ENCODE measurements around the gene CLEC6A.

CLEC6A gene

GRCh38 chr12:8466241-8466640 is 10.5 kb downstream of the CLEC6A start:
- H3K4me3 ChIP-seq (ENCODE audit: control insufficient read depth, low read depth, low read length), result no peak overlapping the region
- no peak for DNase-seq (ENCODE audit: low read depth)
- TF ChIP-seq, protein P1, sequence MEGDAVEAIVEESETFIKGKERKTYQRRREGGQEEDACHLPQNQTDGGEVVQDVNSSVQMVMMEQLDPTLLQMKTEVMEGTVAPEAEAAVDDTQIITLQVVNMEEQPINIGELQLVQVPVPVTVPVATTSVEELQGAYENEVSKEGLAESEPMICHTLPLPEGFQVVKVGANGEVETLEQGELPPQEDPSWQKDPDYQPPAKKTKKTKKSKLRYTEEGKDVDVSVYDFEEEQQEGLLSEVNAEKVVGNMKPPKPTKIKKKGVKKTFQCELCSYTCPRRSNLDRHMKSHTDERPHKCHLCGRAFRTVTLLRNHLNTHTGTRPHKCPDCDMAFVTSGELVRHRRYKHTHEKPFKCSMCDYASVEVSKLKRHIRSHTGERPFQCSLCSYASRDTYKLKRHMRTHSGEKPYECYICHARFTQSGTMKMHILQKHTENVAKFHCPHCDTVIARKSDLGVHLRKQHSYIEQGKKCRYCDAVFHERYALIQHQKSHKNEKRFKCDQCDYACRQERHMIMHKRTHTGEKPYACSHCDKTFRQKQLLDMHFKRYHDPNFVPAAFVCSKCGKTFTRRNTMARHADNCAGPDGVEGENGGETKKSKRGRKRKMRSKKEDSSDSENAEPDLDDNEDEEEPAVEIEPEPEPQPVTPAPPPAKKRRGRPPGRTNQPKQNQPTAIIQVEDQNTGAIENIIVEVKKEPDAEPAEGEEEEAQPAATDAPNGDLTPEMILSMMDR (conservative IDR thresholded peaks at IDR 0.05; ENCODE audit: control insufficient read depth, insufficient read depth, low read depth, low read length), result no peak

- TF ChIP-seq, protein P1 (conservative IDR thresholded peaks at IDR 0.05; ENCODE audit: control insufficient read depth, insufficient read depth, low read depth, low read length), result no peak
- DNase-seq (ENCODE audit: low read depth), result no peak
- H3K4me3 ChIP-seq (ENCODE audit: control insufficient read depth, low read depth, low read length), result no peak overlapping the region
Measured at GRCh38 chr12:8471090-8471489, 15.3 kb downstream of the CLEC6A start.

- DNase-seq (ENCODE audit: low read depth), result no peak
- TF ChIP-seq, protein P1 (conservative IDR thresholded peaks at IDR 0.05; ENCODE audit: control insufficient read depth, insufficient read depth, low read depth, low read length), result no peak
- H3K4me3 ChIP-seq (ENCODE audit: control insufficient read depth, low read depth, low read length), result no peak overlapping the region
Measured at GRCh38 chr12:8475508-8476203, 19.9 kb downstream of the CLEC6A start.

DNA sequence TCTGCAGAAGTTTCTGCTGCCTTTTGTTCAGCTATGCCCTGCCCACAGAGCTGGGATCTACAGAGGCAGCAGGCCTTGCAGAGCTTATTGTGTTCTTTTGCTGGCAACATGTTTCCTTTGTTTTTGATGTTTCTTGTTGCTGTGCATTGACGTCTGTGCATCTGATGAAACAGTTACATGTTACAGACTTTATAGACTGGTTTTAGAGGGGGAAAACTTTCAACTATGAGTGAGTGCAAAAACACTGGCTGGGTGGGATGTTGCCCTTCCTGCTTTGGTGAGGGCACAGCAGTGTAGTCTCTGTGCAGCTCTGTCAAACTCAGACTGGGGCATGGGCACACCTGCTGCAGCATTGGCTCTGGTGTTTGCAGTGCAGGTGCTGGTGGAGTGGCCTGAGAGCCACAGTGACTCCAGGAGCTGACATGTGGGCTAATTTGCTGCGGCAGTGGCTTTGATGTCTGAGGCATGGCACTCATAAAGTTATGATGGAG is 26.9 kb downstream of the CLEC6A start:
- H3K4me3 ChIP-seq (ENCODE audit: control insufficient read depth, low read depth, low read length), result no peak overlapping the region
- no peak for DNase-seq (ENCODE audit: low read depth)
- TF ChIP-seq, protein P1 (conservative IDR thresholded peaks at IDR 0.05; ENCODE audit: control insufficient read depth, insufficient read depth, low read depth, low read length), result no peak

DNA sequence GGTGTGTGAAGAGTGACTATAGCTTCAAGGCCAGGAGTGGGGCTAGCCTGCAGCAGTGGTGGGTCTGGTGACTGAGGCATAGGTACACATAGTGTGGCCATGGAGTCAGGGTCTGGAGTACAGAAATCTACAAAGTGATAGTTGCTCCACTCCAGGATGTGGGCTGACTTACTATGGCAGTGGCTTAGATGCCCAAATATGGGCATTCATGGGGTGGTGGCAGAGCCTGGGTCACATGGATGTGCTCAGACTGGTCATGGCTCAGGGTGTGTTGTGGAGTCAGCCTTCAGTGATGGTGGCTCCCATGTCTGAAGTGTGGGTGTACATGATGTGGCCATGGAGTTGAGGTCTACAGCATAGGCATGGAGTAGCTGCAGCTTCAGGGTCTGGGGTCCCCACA is 27.3 kb downstream of the CLEC6A start:
- no peak for DNase-seq (ENCODE audit: low read depth)
- TF ChIP-seq, protein P1 (conservative IDR thresholded peaks at IDR 0.05; ENCODE audit: control insufficient read depth, insufficient read depth, low read depth, low read length), result no peak
- no peak overlapping the region for H3K4me3 ChIP-seq (ENCODE audit: control insufficient read depth, low read depth, low read length)

- DNase-seq (ENCODE audit: low read depth), result no peak
- TF ChIP-seq, protein P1 (conservative IDR thresholded peaks at IDR 0.05; ENCODE audit: control insufficient read depth, insufficient read depth, low read depth, low read length), result no peak
- H3K4me3 ChIP-seq (ENCODE audit: control insufficient read depth, low read depth, low read length), result no peak overlapping the region
Measured at GRCh38 chr12:8491646-8492530, 36.1 kb downstream of the CLEC6A start.
